Kidney glomerular epithelial cell (primary cell): ENCODE data around the gene ZNF587B.
"Not testable (repeated sequence)": the region's sequence is repeated elsewhere in the genome, so short reads cannot be mapped to it uniquely, and the experiment has no call there.

Experiments used
- DNase-seq: peaks from one replicate; lab custom pipeline; 2025; lab: John Stamatoyannopoulos, UW

The ZNF587B gene

GRCh38 chr19:57872450-57872849 is 42.4 kb downstream of the ZNF587B start:
- DNase-seq, result no peak

GRCh38 chr19:57873883-57874799 is 44.0 kb downstream of the ZNF587B start:
- not testable (repeated sequence) for DNase-seq

DNA sequence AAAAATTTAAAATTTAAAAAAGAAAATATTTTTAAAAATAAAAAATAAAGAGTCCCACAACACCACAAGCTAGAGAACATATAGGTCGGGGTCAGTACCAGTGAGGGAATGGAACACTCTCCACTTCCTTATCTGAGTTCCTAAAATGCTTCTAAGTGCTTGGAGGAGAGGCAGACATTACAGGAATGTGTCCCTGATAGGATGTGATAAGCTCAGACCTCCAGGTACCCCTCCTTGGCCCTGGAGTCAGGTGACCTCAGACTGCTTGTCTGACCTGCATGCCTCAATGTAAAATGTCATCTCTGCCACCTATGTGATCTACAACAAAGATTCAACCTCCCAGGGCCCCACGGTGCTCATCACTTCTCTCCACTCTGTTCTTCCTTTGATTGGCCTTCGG is 55.9 kb downstream of the ZNF587B start:
- no peak for DNase-seq

DNA sequence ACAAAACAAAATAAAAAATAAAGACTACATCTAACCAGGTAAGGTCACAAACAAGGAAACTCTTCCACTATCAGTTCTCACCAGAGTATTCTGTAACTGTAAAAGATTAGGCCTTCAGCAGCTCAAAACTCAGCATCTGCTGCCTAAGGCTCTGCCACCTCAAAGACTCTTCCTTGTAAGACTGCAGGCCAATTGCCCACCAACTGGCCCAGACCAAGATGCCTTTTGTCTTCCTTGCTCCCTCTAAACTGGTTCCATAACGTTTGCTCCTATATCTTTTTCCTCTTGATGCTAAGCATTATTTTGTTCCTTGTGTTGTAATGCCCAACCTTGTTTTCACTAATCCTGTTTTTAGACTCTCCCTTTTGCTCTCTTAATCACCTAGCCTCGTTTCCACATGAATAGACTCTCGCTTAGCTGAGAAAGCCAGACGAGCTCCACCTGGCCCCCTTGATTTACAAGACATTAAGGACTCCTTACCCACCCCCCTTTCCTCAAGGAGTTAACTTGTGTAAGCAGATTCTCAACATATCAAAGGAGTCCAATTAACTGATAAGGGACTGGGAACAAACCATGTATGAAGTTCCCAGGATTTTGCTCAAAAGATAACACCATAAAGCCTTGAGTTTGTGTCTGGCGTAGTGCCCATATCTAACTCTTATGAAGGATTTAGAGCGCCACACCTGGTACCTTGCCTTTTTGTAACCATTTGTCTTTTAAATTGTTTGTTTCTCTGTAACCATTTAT is 57.3 kb downstream of the ZNF587B start:
- DNase-seq, result peak; percentile 26

GRCh38 chr19:57888107-57888559 is 58.0 kb downstream of the ZNF587B start:
- no peak for DNase-seq

DNA sequence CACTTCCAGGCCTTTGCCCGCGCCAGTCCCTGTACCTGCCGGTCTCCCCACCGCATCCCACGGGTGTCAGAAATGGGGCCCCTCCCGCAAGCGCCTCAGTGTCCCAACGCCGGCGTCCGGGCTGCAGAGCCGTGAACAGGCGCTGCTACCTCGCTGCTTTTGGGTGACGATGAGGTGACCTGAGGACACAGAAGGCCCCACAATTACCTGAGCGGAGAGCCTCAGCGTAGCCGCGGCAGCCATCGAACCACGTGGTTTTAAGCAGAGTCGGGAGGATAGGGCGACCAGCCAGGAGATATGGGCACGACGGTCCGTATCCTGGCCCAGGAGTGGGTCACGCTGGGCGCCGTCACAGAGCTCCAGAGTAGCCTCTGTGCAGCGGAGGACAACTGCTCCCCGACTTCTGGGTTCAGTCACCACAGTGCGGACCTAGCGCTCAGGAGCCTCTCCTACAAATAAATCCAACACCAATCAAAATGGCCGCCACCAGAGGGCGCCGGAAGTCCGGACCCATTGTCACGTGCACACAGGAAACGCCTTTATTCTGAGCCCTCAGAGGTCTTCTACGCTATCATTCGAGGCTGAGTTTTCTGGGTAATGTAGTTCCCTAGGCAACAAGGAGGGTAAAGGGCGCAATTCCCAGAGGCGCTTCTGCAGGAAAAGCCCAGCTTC is 58.6 kb downstream of the ZNF587B start, which contains the start of gene ZNF814:
Gene ZNF814, minus strand, starts transcription at position 478 of the 672 bp plus-strand sequence. Its CDS starts 235 bp downstream, at position 243.
- peak; percentile 28 for DNase-seq

DNA sequence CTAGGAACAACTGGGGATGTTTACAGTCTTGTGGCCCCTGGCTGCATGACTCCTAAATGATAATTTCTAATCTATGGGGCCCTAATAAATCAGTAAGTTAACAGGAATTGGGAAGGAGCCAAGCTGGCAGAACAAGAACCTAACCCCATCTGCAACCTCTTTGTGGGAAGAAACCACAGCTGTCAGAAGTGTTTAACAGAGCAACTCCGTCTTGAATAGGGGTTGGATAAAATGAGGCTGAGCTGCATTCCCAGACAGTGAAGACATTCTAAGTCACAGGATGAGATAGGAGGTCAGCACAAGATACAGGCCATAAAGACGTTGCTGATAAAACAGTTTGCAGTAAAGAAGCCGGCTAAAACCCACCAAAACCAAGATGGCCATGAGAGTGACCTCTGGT is 60.6 kb downstream of the ZNF587B start:
- not testable (repeated sequence) for DNase-seq
